ENCODE results near the gene KRT25.

- TF ChIP-seq POLR2A (IDR thresholded peaks at IDR 0.05) (no peak), CTCF (IDR thresholded peaks at IDR 0.05) (no peak)
These were observed 37.4 kb downstream of the KRT25 start for GRCh38 chr17:40717776-40718175.

All from esophagus squamous epithelium (tissue), 4 donors.